Measurements from ENCODE around the gene AKAP10. TPM values are rescaled to one million over a fixed set of nuclear protein-coding genes. Genes with fewer than 3 reads are reported as not detected.

The AKAP10 gene
- total RNA-seq, 5 donors from 2014 or later (not counting 1 experiment from before 2014, with no cell fraction given), result 43.3 to 61.3 (median 53.9) TPM

DNA sequence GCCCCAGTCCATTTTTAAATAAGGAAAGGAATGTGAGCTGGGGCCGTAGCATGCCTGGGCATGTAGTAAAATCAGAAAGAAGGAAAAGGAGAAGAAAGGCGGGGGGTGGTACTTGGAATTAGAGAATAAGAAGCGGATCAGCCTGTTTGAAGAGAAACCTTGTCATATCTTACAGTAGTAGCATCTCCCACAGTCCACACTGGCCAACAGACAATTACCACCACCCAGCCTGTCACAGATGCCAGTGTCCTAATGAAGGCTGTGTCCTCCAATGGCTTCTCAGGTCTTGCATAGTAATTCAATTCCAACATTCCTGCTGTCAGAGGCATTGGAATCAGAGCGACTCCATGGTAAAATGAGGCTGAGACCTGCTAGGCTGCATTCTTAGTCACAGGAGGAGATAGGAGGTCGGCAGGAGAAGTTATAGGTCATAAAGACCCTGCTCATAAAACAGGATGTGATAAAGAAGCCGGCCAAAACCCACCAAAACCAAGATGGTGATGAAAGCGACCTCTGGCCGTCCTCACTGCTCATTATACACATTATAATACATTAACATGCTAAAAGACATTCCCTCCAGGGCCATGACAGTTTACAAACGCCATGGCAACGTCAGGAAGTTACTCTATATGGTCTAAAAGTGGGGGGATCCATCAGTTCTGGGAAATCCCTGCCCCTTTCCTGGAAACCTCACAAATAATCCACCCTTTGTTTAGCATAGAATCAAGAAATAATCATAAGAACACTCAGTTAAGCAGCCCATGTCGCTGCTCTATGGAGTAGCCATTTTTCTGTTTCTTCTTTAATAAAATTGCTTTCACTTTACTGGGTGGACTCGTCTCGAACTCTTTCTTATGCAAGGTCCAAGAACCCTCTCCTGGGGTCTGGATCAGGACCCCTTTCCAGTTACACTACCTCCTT, 9.6 kb upstream of the AKAP10 start:
- no peak for DNase-seq
- Mint-ChIP-seq H3K9me3 (no peaks in the 10 kb centered on the region), H3K27me3 (peaks cover 0 to 6% of the 10 kb centered on the region in 2 donors), H3K36me3 (no peaks in the 10 kb centered on the region), H3K4me3 (no peak overlapping the region), H3K27ac (no peak overlapping the region), H3K4me1 (no peaks in the 10 kb centered on the region)
- H3K4me3 ChIP-seq (ENCODE audit: control insufficient read depth in 1 of 2, extremely low read depth in 1 of 2, low read length in 1 of 2), result no peak overlapping the region
- no peak for ATAC-seq (replicated peaks in 1 of 4)
- POLR2A ChIA-PET, result no interaction called here
- H3K4me1 ChIP-seq (ENCODE audit: control insufficient read depth in 1 of 2, extremely low read depth in 1 of 2, insufficient read depth in 2 of 2, low read length in 2 of 2), result no peaks in the 10 kb centered on the region
- peaks cover 0 to 12% of the 10 kb centered on the region in 2 experiments for H3K27me3 ChIP-seq (replicated peaks in 1 of 2; ENCODE audit: control insufficient read depth in 2 of 2, extremely low read depth in 1 of 2, insufficient read depth in 2 of 2, low read length in 1 of 2)
- H3K27ac ChIP-seq (ENCODE audit: low read length), result no peak overlapping the region
- H3K9me3 ChIP-seq, result no peaks in the 10 kb centered on the region
- no peaks in the 10 kb centered on the region for H3K36me3 ChIP-seq (ENCODE audit: control insufficient read depth in 2 of 2, extremely low read depth in 1 of 2, insufficient read depth in 1 of 2, low read length in 1 of 2)
- CTCF ChIA-PET, result no interaction called here
- 64% methylated on average over 3 of the region's 13 CpGs for WGBS (ENCODE audit: insufficient coverage)

DNA sequence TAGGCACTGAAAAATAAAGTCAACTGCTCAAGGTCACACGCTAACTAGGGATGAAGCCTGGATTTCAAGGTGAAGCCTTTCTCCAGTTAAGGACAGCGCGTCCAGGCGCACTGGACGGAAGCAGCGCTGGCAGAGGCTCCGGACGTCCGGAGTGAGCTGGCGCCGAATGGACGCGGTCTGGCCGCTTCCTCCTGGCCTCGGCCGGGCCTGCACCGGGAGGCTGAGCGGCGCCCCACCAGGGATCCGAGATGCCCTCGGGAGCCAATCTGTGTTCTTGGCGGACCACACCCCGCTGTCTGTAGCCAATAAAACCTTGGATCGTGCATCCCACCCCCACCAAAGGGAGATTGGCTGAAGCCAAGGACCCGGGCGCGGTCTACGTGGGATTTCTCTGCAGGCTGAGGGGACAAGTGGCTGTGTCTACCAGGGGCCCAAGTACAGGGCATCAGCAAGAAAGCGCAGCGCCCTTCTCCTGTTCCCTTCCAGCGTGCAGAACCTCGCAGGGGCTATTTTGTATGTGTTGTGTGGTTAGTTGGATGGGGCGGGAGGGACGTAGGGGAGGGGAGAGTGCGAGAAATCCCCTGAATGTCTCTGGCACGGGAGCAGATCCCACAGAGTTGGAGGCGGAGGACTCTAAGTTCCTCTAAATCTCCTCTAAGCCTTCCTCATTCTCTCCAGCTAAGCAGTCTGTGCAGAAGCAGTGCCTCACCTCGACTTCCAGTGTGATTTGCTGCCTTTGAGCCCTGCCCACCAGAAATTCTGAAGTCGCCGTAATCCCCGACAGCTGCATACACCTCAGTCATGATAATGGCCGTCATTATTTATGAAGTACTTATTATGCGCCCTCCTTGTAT, 2.5 kb upstream of the AKAP10 start:
- ATAC-seq (replicated peaks in 1 of 4), result no peak
- H3K27ac ChIP-seq (ENCODE audit: low read length), result no peak overlapping the region
- H3K4me3 ChIP-seq (ENCODE audit: control insufficient read depth in 1 of 2, extremely low read depth in 1 of 2, low read length in 1 of 2), result no peak overlapping the region
- Mint-ChIP-seq H3K27me3 (no peaks in the 10 kb centered on the region), H3K4me3 (no peak overlapping the region), H3K36me3 (peaks cover 6% of the 10 kb centered on the region), H3K27ac (no peak overlapping the region), H3K9me3 (no peaks in the 10 kb centered on the region), H3K4me1 (peaks cover 23 to 30% (median 30%) of the 10 kb centered on the region in 3 donors)
- ChIA-PET POLR2A (interaction anchor here in 1 of 2 donors (0.5 kb wide), 1 partner anchor 30 kb away, joined by 3 read pairs; no protein-coding TSS in a partner anchor), CTCF (no interaction called here)
- 93% methylated on average over 29 of the region's 43 CpGs for WGBS (ENCODE audit: insufficient coverage)
- no peaks in the 10 kb centered on the region for H3K36me3 ChIP-seq (ENCODE audit: control insufficient read depth in 2 of 2, extremely low read depth in 1 of 2, insufficient read depth in 1 of 2, low read length in 1 of 2)
- peaks cover 3 to 24% of the 10 kb centered on the region in 2 experiments for H3K4me1 ChIP-seq (ENCODE audit: control insufficient read depth in 1 of 2, extremely low read depth in 1 of 2, insufficient read depth in 2 of 2, low read length in 2 of 2)
- no peak for DNase-seq
- no peaks in the 10 kb centered on the region for H3K27me3 ChIP-seq (replicated peaks in 1 of 2; ENCODE audit: control insufficient read depth in 2 of 2, extremely low read depth in 1 of 2, insufficient read depth in 2 of 2, low read length in 1 of 2)
- H3K9me3 ChIP-seq, result no peaks in the 10 kb centered on the region

DNA sequence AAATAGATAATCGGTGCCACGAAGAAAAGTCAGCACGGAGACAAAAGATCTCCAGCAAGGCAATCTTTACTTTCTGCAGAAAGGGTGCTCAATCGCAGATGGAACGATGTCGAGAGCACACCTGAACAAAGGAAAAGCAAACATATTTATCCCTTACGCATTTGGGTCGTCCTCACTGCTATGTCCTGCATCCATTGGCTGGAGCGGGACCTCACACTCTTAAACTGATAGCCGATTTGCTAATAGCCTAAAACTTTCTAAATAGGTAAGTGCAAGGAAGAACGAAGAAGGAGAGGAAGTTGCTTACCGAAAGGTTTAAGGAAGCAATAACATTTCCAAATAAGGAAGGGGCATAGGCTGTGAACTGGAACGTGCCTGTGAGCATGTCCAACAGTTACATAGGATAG, 1.2 kb upstream of the AKAP10 start:
- peaks cover 0 to 2% of the 10 kb centered on the region in 2 donors for H3K36me3 ChIP-seq (ENCODE audit: control insufficient read depth in 2 of 2, extremely low read depth in 1 of 2, insufficient read depth in 1 of 2, low read length in 1 of 2)
- Mint-ChIP-seq H3K4me3 (peak overlapping the region; percentile 95 to 98 (median 96)), H3K4me1 (peaks cover 34 to 42% (median 42%) of the 10 kb centered on the region in 3 donors), H3K27me3 (no peaks in the 10 kb centered on the region), H3K36me3 (peaks cover 12% of the 10 kb centered on the region), H3K9me3 (no peaks in the 10 kb centered on the region), H3K27ac (peak overlapping the region; percentile 97)
- WGBS (ENCODE audit: insufficient coverage), result 95% methylated on average over 6 of the region's 13 CpGs
- POLR2A ChIA-PET, result no interaction called here
- no peak for DNase-seq
- no peak for ATAC-seq (replicated peaks in 1 of 4)
- peak overlapping the region; percentile 87 for H3K27ac ChIP-seq (ENCODE audit: low read length)
- CTCF ChIA-PET, result interaction anchor here (0.6 to 1.9 kb wide), 3 partner anchors 13 to 112 kb away, joined by 3 to 7 read pairs (median 5); no protein-coding TSS in a partner anchor
- peaks cover 3 to 31% of the 10 kb centered on the region in 2 experiments for H3K4me1 ChIP-seq (ENCODE audit: control insufficient read depth in 1 of 2, extremely low read depth in 1 of 2, insufficient read depth in 2 of 2, low read length in 2 of 2)
- H3K27me3 ChIP-seq (replicated peaks in 1 of 2; ENCODE audit: control insufficient read depth in 2 of 2, extremely low read depth in 1 of 2, insufficient read depth in 2 of 2, low read length in 1 of 2), result no peaks in the 10 kb centered on the region
- no peaks in the 10 kb centered on the region for H3K9me3 ChIP-seq
- H3K4me3 ChIP-seq (ENCODE audit: control insufficient read depth in 1 of 2, extremely low read depth in 1 of 2, low read length in 1 of 2), result peak overlapping the region; percentile 75 to 90

DNA sequence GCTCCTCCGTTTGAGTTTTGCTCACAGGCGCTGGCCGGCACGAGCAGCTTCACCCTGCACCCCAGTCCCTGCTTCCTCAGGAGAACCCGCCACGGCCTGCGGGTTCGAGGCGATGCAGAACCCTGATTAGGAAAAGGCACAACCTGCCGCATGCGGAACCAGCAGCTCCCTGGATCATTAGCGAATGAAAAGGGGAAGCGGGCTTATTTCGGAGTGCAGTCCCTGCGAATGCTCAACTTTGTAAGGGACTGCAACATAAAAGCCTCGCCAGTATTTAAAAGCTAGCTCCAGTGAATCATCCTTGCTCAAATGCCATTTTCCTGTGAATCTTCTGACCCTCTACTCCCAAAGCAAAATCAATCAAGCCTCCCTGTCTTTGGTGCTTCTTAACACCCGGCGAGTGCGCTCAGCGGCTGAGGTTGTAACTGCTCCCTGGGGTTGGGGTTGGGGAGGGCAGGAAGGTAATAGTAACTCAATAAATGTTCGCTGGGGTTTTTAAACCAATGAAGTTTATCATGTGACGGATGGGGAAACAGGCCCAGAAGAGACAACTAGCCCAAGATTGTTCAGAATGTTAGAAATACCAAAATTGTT, 678 bp upstream of the AKAP10 start:
- Mint-ChIP-seq H3K27ac (peak overlapping the region; percentile 97), H3K36me3 (peaks cover 16% of the 10 kb centered on the region), H3K4me3 (peak overlapping the region; percentile 95 to 98 (median 96)), H3K9me3 (no peaks in the 10 kb centered on the region), H3K27me3 (no peaks in the 10 kb centered on the region), H3K4me1 (peaks cover 39 to 47% (median 47%) of the 10 kb centered on the region in 3 donors)
- Histone ChIP-seq H3K9me3 (no peaks in the 10 kb centered on the region), H3K4me3 (ENCODE audit: control insufficient read depth in 1 of 2, extremely low read depth in 1 of 2, low read length in 1 of 2) (peak overlapping the region; percentile 75 to 90), H3K36me3 (ENCODE audit: control insufficient read depth in 2 of 2, extremely low read depth in 1 of 2, insufficient read depth in 1 of 2, low read length in 1 of 2) (peaks cover 0 to 2% of the 10 kb centered on the region in 2 donors), H3K27ac (ENCODE audit: low read length) (peak overlapping the region; percentile 87), H3K27me3 (replicated peaks in 1 of 2; ENCODE audit: control insufficient read depth in 2 of 2, extremely low read depth in 1 of 2, insufficient read depth in 2 of 2, low read length in 1 of 2) (no peaks in the 10 kb centered on the region), H3K4me1 (ENCODE audit: control insufficient read depth in 1 of 2, extremely low read depth in 1 of 2, insufficient read depth in 2 of 2, low read length in 2 of 2) (peaks cover 3 to 33% of the 10 kb centered on the region in 2 experiments)
- peak in 1 of 4 experiments; percentile 20 for ATAC-seq (replicated peaks in 1 of 4)
- ChIA-PET POLR2A (no interaction called here), CTCF (interaction anchor here (0.6 to 1.9 kb wide), 3 partner anchors 12 to 112 kb away, joined by 3 to 7 read pairs (median 5); no protein-coding TSS in a partner anchor)
- 5% methylated on average over 21 of the region's 22 CpGs for WGBS (ENCODE audit: insufficient coverage)
- DNase-seq, result peak in 21 of 35 experiments; percentile 5 to 47 (median 16)

DNA sequence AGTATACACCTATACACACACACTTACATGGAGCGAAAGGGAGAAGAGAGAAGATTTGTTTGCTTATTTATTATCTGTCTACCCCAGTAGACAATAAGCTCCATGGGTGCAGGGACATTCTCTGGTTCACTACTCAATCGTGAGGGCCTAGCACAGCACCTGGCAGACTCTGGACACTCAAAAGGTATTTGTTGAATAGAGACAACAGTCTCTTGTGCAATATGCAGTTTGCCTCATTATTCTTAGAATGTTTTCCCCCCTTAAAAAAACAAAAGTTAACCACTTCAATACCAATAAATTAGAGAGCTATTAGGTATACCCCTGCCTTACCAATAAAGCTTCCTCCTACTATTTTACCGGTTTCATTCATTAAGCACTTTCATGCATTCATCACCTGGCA, 2.0 kb downstream of the AKAP10 start:
- no CpG with 5 or more reads among the region's 3 CpGs for WGBS (ENCODE audit: insufficient coverage)
- peaks cover 2 to 9% of the 10 kb centered on the region in 2 donors for H3K36me3 ChIP-seq (ENCODE audit: control insufficient read depth in 2 of 2, extremely low read depth in 1 of 2, insufficient read depth in 1 of 2, low read length in 1 of 2)
- ChIA-PET POLR2A (interaction anchor here in 1 of 2 donors (0.6 kb wide), 1 partner anchor 189 kb away, joined by 3 read pairs; no protein-coding TSS in a partner anchor), CTCF (interaction anchor here in 1 of 2 donors (1.3 kb wide), 1 partner anchor 10 kb away, joined by 5 read pairs; no protein-coding TSS in a partner anchor)
- H3K9me3 ChIP-seq, result no peaks in the 10 kb centered on the region
- no peak overlapping the region for H3K27ac ChIP-seq (ENCODE audit: low read length)
- no peak overlapping the region for H3K4me3 ChIP-seq (ENCODE audit: control insufficient read depth in 1 of 2, extremely low read depth in 1 of 2, low read length in 1 of 2)
- peak overlapping the region; percentile 39 to 95 (median 62) for H3K4me3 Mint-ChIP-seq
- peak overlapping the region; percentile 21 to 44 for H3K27ac Mint-ChIP-seq
- H3K9me3 Mint-ChIP-seq, result no peaks in the 10 kb centered on the region
- peaks cover 58 to 63% (median 63%) of the 10 kb centered on the region in 3 donors for H3K4me1 Mint-ChIP-seq
- peaks cover 24% of the 10 kb centered on the region for H3K36me3 Mint-ChIP-seq
- H3K4me1 ChIP-seq (ENCODE audit: control insufficient read depth in 1 of 2, extremely low read depth in 1 of 2, insufficient read depth in 2 of 2, low read length in 2 of 2), result peaks cover 3 to 41% of the 10 kb centered on the region in 2 experiments
- ATAC-seq (replicated peaks in 1 of 4), result no peak
- H3K27me3 Mint-ChIP-seq, result no peaks in the 10 kb centered on the region
- DNase-seq, result no peak
- H3K27me3 ChIP-seq (replicated peaks in 1 of 2; ENCODE audit: control insufficient read depth in 2 of 2, extremely low read depth in 1 of 2, insufficient read depth in 2 of 2, low read length in 1 of 2), result no peaks in the 10 kb centered on the region

All from T-cell (primary cell).